GM12874 (cell line): ENCODE results near the gene SEPHS2.

Source experiments
- CTCF ChIP-seq: IDR thresholded peaks from 2 replicates; pipeline ENCODE4 v1.5.1; 2011; ENCODE audit warnings: low read depth, mild to moderate bottlenecking, control low read depth, low read length, moderate library complexity; ENCODE audit not compliant: insufficient read depth

Gene SEPHS2

DNA sequence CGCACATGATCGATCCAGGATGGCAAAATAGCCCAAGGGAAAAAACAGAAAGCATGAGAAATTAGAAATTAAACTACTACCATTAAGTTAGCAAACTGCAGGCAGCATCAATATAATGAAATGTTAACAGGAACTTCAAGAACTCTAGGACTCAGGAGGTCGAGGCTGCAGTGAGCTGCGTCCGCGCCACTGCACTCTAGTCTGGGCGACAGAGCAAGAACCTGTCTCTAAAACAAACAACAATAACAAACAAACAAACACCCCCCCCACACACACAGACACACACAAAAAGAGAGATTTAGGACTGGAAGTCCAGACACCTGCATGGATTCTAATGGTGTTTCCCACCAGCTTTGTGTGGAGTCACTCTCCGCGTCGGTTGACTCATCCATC lies 525 bp upstream of the SEPHS2 start:
- TF ChIP-seq CTCF = no peak

- TF ChIP-seq CTCF = no peak
Measured at GRCh38 chr16:30445149-30445407, 596 bp downstream of the SEPHS2 start.

DNA sequence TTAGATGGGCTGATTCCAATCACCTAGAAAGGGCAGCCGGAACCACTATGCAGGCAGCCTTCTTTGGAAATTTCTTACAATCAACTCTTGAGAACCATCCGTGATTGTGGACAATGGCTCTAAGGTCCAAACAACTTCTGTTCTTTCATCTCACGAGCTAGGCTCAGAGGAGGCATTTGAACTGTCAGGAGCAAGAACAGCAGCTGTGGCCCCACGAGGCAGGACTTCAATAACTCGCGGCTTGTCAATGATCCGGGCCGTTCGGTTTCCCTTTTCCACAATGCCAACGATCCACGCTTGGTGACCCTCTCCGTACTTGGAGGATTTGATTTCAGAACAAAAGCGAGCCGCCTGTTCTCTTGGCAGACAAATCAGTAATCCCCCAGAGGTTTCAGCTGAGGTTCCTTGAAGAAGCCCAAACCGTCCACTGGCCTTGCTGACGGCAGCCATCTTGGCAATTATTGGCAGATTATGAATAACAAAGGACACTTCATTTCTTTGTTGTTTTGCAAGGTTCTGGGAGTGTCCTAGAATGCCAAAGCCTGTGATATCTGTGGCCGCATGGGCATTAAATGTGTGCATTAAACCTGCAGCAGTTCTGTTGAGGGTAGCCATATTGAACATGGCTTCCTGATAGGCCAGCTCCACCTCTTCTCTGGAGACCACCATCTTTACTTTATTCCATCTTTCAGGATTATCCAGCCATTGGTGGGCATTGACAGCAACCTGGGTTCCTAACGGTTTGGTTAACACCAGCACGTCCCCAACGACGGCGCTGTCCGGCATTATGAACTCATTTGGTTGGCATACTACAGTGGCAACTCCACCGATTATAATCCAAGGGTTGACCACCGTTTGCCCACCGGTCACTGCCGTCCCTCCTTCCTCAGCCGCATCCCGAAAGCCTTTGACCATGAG lies 1.2 kb downstream of the SEPHS2 start:
- no peak for TF ChIP-seq CTCF

DNA sequence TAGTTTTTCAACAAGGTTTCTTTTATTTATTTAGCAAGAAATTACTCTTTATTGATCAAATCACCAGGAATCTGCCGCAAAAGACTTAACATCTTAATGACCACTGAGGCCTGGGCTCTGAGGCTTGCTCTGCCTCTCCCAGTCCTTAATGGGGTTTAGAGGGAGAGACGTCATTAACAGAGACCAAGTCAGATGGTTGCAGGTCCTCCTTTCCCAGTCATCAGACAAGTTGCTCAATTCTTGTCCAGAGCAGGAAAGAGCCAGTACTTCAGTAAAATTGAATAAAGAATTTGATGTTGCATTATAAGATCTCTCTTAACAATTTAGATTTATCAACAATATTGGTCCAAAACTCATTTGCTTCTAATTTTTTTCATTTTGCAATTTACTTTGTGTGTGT lies 2.0 kb downstream of the SEPHS2 start:
- no peak for TF ChIP-seq CTCF

GRCh38 chr16:30439720-30440348 lies 5.8 kb downstream of the SEPHS2 start:
- TF ChIP-seq CTCF = no peak

DNA sequence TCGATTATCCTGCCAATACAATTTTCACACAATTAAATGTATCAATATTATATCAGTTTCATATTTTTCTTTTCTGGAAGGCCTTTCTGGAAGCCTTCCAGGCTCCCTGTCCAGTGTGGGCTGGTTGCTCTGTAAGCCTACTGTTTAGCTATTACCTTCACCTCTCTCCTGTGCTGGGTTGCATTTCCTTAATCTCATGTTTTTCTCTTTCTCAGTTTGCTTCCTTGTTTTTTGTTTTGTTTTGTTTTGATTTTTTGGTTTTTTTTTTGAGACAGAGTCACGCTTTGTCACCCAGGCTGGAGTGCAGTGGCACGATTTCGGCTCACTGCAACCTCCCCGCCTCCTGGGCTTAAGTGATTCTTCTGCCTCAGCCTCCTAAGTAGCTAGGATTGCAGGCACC lies 6.8 kb downstream of the SEPHS2 start:
- TF ChIP-seq CTCF = no peak

DNA sequence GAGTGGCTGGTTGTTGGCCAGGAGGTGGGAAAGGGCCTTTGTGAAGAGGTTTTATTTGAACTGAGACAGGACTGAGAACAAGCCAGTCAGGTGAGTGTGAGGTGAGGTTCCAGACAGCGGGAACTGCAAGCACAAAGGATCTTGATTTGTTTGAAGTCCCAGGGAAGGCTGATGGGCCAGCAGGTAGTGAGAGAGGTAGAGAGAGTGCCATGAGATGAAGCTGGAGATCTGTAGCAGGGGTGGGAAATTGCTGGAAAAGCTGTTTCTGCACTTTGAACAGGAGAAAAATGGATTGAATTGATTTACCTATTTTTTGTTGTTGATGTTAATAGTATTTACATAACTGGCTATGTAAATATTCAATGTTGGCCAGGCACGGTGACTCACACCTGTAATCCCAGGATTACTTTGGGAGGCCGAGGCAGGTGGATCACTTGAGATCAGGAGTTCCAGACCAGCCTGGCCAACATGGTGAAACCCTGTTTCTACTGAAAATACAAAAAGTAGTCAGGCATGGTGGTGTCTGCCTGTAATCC lies 8.1 kb downstream of the SEPHS2 start:
- TF ChIP-seq CTCF = no peak
